ENCODE data around the gene KLRF2.

The KLRF2 gene

GRCh38 chr12:9900930-9901329, 19.6 kb downstream of the KLRF2 start:
- H3K79me2 ChIP-seq (ENCODE audit: control insufficient read depth, low read length), result no peaks in the 10 kb centered on the region
- no peak overlapping the region for H3K4me3 ChIP-seq (ENCODE audit: low read length)
- no peak for TF ChIP-seq EZH2phosphoT487 (IDR thresholded peaks at IDR 0.05; ENCODE audit: borderline replicate concordance, low read length)
- TF ChIP-seq CTCF (IDR thresholded peaks at IDR 0.05; ENCODE audit: low read depth, low read length, poor library complexity, severe bottlenecking), result no peak
- H3K27me3 ChIP-seq (ENCODE audit: control insufficient read depth, low read length), result peaks cover 19% of the 10 kb centered on the region; the same call in 1 of the 2 replicates
- H3K36me3 ChIP-seq (ENCODE audit: control insufficient read depth, low read length), result no peaks in the 10 kb centered on the region
- no peak overlapping the region for H3K27ac ChIP-seq (ENCODE audit: low read depth, low read length)
- no peak overlapping the region for H3K4me2 ChIP-seq (ENCODE audit: low read length)
- no peaks in the 10 kb centered on the region for H3F3A ChIP-seq (ENCODE audit: control insufficient read depth, insufficient read depth)
- peaks cover 3% of the 10 kb centered on the region; the same call in 1 of the 2 replicates for H3K9me3 ChIP-seq (ENCODE audit: control insufficient read depth, insufficient read depth, low read length)
- no peaks in the 10 kb centered on the region for H3K9me2 ChIP-seq (replicated peaks; ENCODE audit: control insufficient read depth, low read length)
- H4K20me1 ChIP-seq (ENCODE audit: control insufficient read depth, insufficient read depth, low read depth, low read length), result no peaks in the 10 kb centered on the region
- H3K4me1 ChIP-seq (ENCODE audit: control insufficient read depth, low read length), result no peaks in the 10 kb centered on the region

- H3K4me3 ChIP-seq (ENCODE audit: low read length), result no peak overlapping the region
- H3K9me3 ChIP-seq (ENCODE audit: control insufficient read depth, insufficient read depth, low read length), result peaks cover 3% of the 10 kb centered on the region; the same call in 1 of the 2 replicates
- peaks cover 19% of the 10 kb centered on the region for H3K27me3 ChIP-seq (ENCODE audit: control insufficient read depth, low read length)
- H3K9me2 ChIP-seq (replicated peaks; ENCODE audit: control insufficient read depth, low read length), result no peaks in the 10 kb centered on the region
- H4K20me1 ChIP-seq (ENCODE audit: control insufficient read depth, insufficient read depth, low read depth, low read length), result no peaks in the 10 kb centered on the region
- no peaks in the 10 kb centered on the region for H3K36me3 ChIP-seq (ENCODE audit: control insufficient read depth, low read length)
- no peaks in the 10 kb centered on the region for H3K79me2 ChIP-seq (ENCODE audit: control insufficient read depth, low read length)
- no peaks in the 10 kb centered on the region for H3F3A ChIP-seq (ENCODE audit: control insufficient read depth, insufficient read depth)
- TF ChIP-seq EZH2phosphoT487 (IDR thresholded peaks at IDR 0.05; ENCODE audit: borderline replicate concordance, low read length) (no peak), CTCF (IDR thresholded peaks at IDR 0.05; ENCODE audit: low read depth, low read length, poor library complexity, severe bottlenecking) (no peak)
- H3K4me1 ChIP-seq (ENCODE audit: control insufficient read depth, low read length), result no peaks in the 10 kb centered on the region
- H3K27ac ChIP-seq (ENCODE audit: low read depth, low read length), result no peak overlapping the region
- H3K4me2 ChIP-seq (ENCODE audit: low read length), result no peak overlapping the region
Measured at GRCh38 chr12:9902539-9903228, 21.4 kb downstream of the KLRF2 start.

GRCh38 chr12:9906873-9907272, 25.6 kb downstream of the KLRF2 start:
- Histone ChIP-seq H3F3A (ENCODE audit: control insufficient read depth, insufficient read depth) (no peaks in the 10 kb centered on the region), H3K27me3 (ENCODE audit: control insufficient read depth, low read length) (no peaks in the 10 kb centered on the region; the same call in 1 of the 2 replicates), H3K79me2 (ENCODE audit: control insufficient read depth, low read length) (no peaks in the 10 kb centered on the region), H3K4me1 (ENCODE audit: control insufficient read depth, low read length) (no peaks in the 10 kb centered on the region), H3K27ac (ENCODE audit: low read depth, low read length) (no peak overlapping the region), H3K4me3 (ENCODE audit: low read length) (no peak overlapping the region), H4K20me1 (ENCODE audit: control insufficient read depth, insufficient read depth, low read depth, low read length) (no peaks in the 10 kb centered on the region), H3K4me2 (ENCODE audit: low read length) (no peak overlapping the region), H3K36me3 (ENCODE audit: control insufficient read depth, low read length) (no peaks in the 10 kb centered on the region), H3K9me3 (ENCODE audit: control insufficient read depth, insufficient read depth, low read length) (peaks cover 16% of the 10 kb centered on the region), H3K9me2 (replicated peaks; ENCODE audit: control insufficient read depth, low read length) (no peaks in the 10 kb centered on the region)
- TF ChIP-seq CTCF (IDR thresholded peaks at IDR 0.05; ENCODE audit: low read depth, low read length, poor library complexity, severe bottlenecking) (no peak), EZH2phosphoT487 (IDR thresholded peaks at IDR 0.05; ENCODE audit: borderline replicate concordance, low read length) (no peak)
